ENCODE measurements around the gene DISC1.
"Not testable (repeated sequence)": the region's sequence is repeated elsewhere in the genome, so short reads cannot be mapped to it uniquely, and the experiment has no call there.

DISC1 gene

DNA sequence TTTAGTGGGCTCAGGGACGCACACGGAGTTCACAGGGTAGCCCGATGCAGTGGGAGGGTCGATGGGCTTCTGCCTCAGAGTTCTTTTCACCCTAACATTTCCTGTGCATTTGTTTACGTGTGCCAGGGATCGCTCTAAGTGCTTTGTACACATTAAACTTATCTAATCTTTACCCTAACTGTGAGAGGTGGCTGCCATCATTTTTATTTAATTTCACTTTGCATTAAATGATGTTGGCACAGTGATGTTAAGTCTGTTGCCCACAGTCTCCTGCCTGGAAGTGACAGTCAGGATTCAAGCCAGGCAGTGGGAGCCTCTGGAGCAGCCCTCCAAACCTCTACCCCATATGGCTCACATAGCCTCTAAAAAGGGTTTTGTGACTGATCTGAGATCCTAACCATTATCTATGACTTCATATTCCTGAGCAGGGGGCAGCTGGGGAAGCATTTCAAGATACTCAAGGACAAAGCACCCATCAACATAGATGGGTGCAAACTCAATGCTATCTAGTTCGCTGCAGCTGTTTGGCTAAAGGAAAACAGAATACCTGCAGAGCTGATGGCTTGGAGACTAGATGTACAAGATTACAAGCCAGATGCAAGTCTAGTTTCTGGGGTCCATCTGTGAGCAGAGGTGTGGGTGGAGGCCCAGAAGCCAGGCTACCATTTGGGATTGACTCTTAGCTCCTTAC, 303.8 kb downstream of the DISC1 start:
- no peak for DNase-seq (ENCODE audit: low read depth, low spot score)

GRCh38 chr1:231931146-231931545, 304.6 kb downstream of the DISC1 start:
- DNase-seq (ENCODE audit: low read depth, low spot score): no peak

DNA sequence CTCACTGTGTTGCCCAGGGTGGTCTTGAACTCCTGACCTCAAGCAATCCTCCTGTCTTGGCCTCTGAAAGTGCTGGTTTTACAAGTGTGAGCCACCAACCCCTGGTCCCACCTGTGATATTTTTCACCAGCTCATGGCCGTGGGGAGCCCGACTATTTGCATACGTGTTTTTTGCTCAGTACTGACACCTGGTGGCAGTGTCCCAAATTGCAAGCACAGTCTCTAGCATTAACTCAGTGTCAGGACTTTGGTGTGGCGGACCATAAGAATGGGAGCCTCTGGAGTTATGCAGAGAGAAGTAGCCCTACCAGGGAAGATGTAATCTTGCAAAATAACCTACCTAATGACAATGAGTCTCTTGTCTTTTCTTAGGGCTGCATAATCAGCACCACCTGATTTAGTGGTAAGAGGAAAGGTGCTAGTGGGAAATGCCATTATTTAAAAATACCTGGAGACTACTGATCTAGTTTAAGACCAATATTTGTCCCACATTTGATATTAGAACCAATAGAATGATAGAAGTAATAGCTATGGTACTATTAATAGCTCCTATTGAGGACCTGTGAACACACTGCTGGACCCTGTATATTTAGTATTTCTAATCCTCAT, 305.4 kb downstream of the DISC1 start:
- DNase-seq (ENCODE audit: low read depth, low spot score): no peak

GRCh38 chr1:231933711-231934626, 307.4 kb downstream of the DISC1 start:
- no peak for DNase-seq (ENCODE audit: low read depth, low spot score)

GRCh38 chr1:231934797-231935196, 308.2 kb downstream of the DISC1 start:
- no peak for DNase-seq (ENCODE audit: low read depth, low spot score)

DNA sequence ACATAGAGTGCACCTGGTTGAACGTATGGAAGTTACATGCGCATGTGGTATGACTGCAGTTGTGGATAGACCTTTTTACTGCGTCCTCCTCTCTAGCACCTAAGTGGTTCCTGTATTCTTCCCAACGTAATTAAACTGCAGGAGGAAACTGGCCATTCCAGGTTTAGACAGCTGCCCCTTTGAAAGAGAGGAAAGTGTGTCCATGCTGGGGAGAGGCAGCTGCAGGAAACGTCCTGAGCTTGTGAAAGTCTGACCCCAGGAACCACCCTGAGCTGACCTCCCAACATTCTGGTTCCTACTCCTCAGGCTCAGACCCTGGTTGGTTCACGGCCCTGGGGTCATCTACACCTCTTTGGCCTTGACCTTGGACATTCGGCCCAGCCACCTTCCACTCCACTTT, 309.3 kb downstream of the DISC1 start:
- DNase-seq (ENCODE audit: low read depth, low spot score): no peak

DNA sequence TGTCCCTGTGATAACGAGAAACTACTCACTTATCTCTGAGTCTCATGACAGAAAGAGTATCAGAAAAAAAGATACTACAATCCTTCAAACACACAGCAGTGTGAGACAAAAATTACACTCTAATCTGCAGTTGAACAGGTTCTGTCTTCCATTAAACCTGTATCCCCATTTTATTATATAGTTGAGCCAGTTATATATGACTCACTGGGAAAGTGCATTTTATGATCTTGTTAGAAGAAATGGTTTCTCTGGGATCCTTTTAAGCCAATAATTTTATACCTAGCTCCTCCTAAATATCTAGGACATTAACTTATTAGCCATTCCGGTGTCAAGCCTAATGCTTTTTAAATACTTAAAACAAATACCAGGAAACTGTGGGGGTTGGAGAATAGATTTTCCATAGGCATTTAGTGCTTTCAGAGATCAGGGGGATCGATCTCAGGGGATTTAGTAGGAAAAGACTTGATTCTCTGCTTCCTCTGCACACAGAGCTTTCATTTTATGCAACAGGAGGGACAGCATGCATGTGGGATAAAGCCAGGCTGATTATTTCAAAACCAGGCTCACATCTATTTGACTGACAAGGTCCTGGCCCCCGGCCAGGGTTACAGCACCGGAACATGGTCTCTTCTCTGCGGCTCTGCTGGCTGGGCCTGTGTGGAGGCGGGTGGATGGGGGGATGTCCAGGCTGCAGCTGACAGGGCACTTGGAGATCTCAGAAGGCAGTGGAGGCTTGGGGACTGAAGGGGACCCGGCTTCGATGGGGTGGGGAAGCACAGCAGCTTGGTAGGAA, 310.6 kb downstream of the DISC1 start:
- no peak for DNase-seq (ENCODE audit: low read depth, low spot score)

- no peak for DNase-seq (ENCODE audit: low read depth, low spot score)
Observed at GRCh38 chr1:231938211-231938610, 311.6 kb downstream of the DISC1 start.

DNA sequence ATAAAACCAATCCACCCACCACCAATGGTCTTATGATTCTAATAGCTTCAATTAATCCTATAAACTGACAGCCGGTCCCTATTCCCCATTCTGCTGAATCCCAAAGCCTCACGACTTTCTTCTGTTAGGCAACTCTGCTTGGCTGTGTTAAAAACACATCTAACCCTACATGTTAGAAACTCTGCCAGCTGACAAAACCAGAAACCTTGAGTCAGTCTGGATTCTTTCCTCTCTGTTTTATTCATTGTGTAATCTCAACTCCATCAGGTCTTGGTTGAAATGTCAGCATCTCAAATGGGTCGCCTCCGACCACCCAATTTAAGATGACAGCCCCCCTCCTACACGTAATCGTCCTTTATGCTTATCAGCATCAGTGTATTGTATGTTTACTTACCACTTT, 312.1 kb downstream of the DISC1 start:
- no peak for DNase-seq (ENCODE audit: low read depth, low spot score)

DNA sequence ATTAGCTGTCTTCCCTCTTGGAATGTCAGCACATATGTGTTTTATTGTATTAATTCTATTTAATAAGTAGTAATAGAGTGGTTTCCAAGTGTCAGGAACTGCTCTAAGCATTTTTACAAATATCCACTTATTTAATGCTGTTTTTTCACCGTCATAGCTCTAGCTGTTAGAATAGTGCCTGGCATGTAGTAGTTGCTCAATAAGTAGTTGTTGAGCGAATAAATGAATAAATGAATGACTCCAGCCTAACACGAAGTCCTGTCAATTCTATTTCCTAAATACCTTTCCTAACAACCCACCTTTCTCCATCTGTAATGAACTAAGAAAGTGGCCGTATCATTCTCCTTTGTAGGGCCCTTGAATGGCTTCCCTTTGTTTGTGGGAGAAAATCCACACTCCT, 312.5 kb downstream of the DISC1 start:
- DNase-seq (ENCODE audit: low read depth, low spot score): no peak

GRCh38 chr1:231940116-231940515, 313.5 kb downstream of the DISC1 start:
- DNase-seq (ENCODE audit: low read depth, low spot score): no peak

- DNase-seq (ENCODE audit: low read depth, low spot score): no peak
Observed at GRCh38 chr1:231940701-231941100, 314.1 kb downstream of the DISC1 start.

GRCh38 chr1:231943084-231943483, 316.5 kb downstream of the DISC1 start:
- no peak for DNase-seq (ENCODE audit: low read depth, low spot score)

- DNase-seq (ENCODE audit: low read depth, low spot score): not testable (repeated sequence)
Observed at GRCh38 chr1:231948102-231948501, 321.5 kb downstream of the DISC1 start.

DNA sequence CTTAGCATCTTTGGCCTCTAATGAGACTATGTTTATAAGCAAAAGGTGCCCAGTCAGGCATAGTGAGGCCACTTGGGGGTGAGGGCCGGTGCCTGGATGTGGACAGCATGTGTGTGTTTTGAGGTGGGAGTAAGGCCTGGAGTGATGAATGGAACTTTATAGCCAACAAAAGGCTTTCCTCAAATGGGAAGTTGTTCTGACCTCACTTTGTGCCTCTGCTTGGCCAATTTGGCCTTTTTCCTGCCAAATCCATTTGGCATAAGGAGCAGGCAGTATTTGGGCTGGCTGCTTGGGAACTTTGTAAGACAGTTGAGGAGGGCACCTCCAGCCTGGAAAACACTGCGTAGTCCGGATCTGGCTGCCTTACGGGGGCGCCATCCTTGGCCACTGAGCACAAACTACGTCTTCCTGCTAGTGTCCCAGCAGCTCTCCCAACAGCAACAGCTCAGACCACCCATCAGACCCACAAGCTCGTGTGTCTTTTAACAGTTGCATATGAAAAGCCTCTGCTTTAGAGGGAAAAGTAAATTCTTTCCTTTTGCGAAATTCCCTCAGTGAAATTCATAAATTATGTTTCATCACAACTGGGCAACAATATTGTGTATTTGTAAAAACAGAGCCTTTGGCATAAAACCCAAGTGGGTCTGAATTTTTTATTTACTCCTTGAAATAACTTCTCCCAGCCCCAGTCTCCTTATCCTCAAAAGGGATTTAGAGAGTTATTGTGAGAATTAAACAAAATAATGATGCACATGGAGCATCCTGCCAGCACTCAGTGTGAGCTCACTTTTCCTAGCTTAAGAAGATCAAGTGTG, 322.9 kb downstream of the DISC1 start:
- DNase-seq (ENCODE audit: low read depth, low spot score): no peak

DNA sequence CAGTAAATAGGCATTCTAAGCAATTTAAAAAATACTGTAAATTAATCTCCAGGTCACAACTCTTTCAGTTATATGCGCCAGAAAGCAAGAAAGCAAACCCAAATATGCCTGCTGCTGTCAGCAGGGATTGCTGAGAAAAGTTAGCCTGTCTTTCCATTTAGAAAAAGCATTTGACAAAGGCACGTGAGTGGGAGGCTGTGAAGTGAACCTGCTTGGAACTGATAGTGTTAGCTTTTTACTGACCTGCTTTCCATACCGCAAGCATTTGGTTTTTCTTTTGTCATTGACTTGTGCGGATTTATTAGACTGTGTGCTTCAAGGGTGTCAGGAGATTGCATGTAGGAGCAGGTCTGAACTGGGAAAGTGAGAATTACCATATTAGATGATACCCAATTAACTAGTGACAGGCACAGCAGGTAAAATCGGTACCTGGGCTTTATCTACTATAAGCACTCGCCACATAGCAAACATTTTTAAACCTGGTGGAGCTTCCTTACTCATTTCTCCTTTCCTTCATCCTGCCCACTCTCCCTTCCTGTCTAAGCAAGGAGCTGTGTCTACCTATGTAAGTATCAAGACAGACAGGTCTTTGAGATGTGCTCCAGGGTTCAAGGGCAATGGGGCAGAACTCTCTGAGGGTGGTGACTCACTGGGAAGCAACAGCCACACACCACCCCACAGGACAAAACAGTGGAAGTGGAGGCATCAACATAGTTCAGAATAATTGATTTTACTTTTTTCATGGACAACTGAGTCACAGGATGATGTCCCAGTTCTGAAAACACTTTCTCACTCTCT, 323.9 kb downstream of the DISC1 start:
- no peak for DNase-seq (ENCODE audit: low read depth, low spot score)

GRCh38 chr1:231951374-231951773, 324.8 kb downstream of the DISC1 start:
- DNase-seq (ENCODE audit: low read depth, low spot score): no peak

- DNase-seq (ENCODE audit: low read depth, low spot score): no peak
Observed at GRCh38 chr1:231952154-231952553, 325.6 kb downstream of the DISC1 start.

- DNase-seq (ENCODE audit: low read depth, low spot score): no peak
Observed at GRCh38 chr1:231953660-231954059, 327.1 kb downstream of the DISC1 start.

DNA sequence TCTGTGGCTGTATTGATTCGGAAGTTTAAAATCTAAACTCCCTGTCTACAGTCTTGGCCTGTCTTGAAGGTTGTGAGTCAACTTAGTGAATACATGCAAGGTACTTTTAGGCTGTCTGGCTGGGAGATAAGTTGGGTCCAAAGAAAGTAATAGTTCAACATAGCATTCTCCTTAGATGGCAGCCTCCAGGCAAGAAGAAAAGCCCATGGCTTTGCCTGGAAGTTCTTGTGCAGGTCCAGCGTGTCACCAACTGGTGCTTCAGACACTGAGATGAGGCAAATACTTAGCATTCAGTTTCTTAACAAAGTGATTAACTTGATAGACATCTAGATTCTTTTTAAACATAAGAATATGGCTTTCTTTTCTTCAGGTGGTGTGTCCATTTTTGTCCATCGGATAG, 328.2 kb downstream of the DISC1 start:
- no peak for DNase-seq (ENCODE audit: low read depth, low spot score)

Measured in activated CD4-positive, CD25-positive, alpha-beta regulatory T cell treated with anti-CD3 and anti-CD28 coated beads, Interleukin-2, amount 50 U/mL, for 16 hours (primary cell).